GM21717 (cell line): Measurements from ENCODE around the gene TNS1.

Experiments
- ATAC-seq: cut with Tn5 transposase; IDR thresholded peaks from one replicate; pipeline ENCODE4 v1.9.1; 2021; ENCODE audit warnings: mild to moderate bottlenecking, moderate library complexity; ENCODE audit not compliant: unreplicated experiment

Gene TNS1

DNA sequence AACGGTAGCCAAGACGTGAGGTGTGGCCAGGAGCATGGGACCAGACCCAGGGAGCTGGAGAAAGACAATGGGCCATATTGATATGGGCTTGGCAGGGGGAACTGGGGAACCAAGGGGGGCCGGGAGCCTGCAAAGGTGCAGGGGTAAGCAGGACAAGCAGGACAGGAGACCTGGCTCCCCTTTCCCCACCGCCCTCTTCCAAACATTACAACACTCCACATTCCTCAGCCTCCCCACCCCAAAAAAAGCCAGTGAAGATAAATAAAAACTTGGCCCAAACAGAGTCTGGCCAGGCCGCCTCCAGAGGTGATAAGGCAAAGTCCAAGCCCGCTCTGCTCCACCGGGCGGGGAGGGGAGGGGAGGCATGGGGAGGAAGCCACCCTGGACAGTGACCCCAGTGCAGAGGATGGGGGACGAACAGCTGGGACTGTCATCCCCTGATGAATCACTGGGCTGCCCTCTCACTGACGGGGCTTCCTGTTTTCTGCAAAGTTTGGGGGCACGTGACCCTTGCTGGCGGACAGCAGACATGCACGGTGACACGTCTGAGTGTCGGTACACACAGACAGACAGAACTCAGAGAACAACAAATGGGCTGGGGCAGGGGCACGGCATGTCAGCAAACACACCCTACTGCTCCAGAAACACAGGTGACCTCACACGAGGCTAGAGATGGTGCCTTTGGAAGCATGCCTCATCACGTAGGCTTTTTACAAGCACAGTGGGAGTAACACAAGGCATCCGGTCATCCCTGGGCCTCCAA is 100.2 kb downstream of the TNS1 start:
- ATAC-seq, result no peak

DNA sequence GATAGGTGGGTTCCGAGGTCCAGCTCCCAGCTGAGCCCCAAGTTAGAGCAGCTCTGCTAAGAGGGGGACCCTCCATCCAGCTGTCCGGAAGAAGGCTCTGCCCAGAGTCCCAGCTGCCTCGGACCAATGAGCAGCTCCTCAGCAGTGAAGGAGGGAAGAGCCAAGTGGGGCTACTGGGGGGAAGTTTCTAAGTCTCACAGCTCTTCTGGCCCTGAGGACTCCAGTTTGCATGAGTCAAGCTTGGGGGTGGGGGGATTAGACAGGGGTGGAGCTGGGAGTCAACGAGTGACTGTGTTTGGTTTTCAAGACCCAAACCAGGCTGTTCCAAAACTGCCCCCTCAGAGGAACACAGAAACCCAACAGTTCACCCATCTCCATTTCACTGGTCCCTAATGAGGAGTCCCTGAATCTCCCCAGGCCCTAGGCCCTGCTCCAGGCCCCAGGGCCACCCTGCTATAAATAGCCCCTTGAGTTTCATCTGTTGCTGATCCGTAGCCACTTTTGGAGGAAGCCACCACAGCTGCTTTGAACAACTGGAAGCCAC is 100.9 kb downstream of the TNS1 start:
- ATAC-seq, result no peak

DNA sequence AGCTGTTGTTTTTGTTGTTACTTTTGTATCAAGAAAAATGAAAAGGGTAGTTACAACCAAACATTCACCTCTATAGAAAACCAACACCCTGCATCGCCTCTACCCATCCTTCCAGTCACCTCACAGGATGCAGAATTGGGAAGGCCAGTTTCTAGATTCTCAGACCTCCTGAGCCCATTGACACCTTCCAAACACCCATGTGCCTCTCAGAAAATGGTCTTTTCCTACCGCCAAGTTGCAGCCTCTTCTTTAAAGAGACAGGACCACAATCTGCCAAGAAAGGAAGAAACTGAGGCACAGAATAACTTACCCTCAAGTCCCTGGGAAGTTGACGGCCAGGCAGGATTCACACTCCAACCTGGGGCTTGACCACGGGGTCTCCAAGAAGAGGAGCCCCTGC is 101.4 kb downstream of the TNS1 start:
- ATAC-seq, result no peak

DNA sequence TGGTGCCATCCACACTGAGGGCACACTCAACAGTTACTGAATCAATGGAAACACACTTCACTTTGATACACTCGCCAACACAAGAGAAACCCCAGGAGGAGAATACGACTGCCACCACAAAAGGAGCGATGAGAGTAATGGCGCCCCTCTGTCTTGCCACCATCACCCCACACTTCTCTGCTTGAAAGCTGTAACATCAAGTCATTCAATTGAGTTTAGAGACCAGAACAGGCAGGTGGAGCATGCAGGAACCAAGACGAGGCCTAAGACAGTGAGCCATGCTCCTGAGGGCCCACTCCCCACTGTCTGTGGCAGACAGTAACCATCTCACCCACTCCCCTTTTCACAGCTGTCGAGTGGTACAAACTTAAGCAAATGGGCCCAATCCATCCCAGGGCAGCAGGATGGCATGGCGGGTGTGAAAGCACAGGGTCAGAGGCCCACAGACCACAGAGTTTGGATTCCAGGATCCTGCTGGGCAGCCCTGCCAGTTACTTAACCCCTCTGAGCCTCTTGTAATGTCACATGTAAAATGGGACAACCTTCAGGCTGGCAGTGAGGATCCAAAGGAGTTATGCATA is 101.9 kb downstream of the TNS1 start:
- ATAC-seq, result no peak

DNA sequence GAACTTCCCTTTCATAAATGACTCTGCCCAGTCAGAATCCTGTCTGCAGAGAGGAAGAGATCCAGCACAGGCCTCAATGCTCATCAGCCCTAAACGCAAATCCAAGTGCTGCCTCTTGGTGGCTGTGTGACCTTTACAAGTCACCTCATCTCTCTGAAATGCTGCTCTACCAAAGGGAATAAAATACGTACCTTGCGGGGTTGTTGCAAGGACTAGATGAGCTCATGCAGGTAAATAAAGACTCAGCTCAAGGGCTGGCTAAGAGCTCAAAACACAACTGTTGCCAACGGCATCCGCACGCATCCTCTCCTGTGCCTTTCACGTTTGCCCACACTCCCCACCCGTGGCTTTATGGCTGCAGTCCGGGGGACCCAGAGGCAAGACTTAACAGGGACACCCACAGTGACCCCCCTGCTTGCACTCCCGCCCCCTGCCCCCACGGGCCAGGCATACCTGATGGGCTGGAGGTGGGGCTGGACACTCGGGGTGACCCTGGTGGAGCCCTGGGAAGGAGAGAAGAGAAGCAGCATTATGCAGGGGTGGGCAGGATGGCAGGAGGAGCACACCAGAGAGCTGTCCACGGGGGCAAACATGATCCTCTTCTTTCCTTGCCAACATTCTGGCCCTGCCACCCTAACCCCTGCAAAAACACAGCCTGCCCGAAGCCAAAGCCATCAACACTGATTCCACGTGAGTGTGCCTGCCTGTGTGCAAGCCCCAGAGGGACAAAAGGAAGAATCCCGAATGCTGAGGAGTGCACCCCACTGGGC is 102.6 kb downstream of the TNS1 start:
- no peak for ATAC-seq

DNA sequence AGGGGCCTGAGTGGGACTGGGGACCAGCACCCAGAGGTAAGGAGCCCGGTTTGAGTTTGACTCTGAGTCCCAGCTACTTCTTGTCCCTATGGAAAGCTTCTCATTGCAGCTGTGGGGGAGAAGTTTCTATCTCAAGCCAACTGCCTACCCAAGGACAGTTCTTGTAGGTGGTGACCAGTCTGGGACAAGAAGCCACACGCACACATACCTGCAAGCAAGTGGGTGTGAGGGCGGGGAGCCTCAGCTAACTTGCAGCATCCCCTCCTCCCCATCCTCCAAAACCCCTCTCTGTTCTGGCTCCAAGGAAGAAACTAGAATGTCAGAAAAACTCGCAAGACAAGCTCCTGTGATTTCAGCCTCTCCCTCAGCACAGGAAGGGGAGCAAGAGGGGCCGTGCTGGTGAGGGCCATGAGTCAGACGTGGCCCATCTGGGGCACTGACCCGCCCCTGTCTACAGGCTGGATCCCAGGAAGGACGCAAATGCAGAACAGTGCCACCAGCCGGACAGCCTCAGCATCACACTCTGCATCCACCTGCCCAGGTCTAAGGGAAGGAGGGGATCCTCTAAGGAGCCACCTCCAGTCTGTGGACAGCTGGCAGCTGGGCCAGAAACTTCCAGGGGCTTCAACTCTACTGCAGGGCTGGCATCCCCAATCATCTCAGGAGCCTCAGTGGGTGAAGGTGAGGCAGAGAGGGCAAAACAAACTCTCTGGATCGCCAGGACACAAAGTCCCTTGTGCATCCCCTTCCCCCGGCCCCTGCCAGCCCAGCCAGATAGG is 103.4 kb downstream of the TNS1 start:
- ATAC-seq, result no peak

DNA sequence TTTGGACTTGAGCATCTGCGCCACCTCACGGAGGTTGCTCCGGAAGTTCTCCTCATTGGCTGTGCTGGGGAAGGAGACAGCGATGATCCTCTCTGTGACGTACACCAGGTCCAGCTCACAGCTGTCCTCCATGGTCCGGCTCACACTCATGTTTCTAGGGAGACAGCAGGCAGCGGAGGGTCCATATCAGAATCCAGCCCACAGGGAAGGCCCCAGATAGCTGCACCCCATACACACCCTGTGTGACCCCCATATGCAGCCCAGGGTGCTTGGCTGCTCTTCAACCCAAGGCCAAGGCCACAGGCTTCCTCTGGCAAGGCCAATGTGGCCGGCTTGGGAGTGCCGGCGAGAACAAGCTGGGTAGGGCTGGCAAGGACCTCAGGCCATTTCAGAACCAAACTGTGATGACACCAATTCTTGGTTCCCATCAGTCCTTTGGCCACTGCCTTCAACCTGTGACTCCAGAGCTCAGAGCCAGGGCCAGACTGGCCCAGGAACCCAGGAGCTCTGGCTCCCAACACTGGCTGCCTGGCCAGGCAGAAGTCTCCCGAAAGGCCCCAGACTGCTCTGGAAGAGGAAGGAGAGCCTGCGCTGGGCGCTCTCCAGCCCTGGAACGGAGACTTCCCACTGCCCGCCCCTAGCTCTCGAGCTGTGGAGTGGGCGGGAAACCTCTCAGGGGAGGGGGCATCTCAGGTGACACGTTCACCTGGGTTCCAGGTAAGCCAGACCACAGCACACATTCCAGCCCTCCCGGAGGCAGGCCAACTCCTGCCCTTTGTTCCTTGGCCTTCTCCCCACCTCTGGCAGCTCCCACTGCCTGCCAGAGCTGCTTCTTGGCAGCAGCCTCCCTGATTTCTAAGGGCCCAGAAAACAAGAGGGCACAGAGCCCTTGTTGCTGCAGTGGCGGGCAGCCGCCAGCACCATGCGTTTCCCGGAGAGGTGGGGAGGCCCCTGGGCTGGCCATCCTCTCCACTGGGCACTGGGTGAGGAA is 104.7 kb downstream of the TNS1 start:
- no peak for ATAC-seq

DNA sequence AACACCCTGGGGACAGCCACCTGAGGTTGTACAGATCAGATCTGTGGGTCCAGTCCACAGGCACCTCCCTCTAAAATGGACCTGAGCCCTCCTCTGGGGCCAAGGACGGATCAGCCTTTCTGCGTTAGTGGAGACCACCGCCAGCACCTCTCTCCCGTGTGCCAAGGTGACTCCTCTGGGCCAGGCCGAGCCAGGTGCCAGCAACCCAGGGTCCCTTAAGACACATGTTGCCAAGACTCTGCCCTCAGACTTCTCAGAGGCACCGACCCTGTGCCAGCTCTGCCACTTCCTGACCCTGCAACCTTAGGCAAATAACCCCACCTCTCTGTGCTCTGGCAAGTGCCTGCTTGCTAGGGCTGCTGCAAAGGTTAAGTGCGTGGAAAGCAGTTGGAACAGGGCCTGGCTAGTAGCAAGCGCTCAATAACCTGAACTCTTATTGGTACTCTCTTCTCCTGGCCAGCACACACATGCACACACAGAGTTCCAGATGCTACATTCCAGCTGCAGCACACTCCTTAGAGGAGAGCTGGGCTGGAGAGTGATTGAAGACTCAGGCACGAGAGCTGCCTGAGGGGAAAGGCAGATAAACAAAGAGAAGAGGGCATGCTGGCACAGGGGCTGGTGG is 105.6 kb downstream of the TNS1 start:
- ATAC-seq, result no peak

DNA sequence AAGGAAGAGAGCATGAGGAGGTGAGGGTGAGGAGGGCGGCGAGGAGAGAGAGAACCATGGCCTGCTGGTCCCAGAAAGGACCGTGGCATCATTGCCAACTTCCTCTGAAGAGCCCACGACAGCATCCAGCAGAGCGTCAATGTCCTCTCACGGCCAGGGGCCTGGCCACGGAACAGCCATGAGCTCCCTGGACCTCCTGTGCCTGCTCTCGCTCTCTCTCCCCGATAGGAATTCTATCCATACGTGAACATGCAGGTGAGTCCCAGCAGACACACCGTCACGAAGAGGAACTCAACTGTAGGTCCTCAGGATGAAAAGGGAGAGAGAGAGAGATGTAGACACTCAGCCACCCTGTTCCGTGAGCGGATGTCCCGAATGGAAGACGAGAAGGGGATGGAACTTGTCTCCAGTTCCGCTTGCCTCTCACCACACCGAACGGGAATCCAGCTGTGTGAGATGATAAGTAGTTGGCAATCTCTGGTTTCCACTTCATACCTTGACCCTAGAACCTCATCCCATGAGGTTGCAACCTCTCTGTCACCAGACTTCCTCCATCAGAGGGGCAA is 107.6 kb downstream of the TNS1 start:
- ATAC-seq, result no peak

DNA sequence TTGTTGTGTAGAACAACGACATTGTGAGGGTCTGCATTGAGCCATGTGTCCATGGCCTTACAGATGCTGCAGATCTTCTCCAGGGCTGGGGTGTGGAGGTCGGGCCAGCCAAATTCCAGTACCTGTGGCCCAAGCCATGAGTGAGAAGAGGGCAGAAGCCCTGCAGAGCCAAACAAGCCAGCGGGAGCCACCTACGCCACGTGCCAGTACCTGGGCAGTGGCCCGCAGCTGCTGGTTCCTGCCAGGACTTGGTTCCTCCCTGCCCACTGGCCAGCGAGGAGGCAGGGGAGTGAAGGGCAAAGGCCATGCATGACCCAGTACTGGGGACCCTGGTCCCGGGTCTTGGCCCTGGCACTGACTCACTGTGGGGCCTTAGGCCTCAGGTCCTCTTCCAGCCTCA is 109.4 kb downstream of the TNS1 start:
- ATAC-seq, result no peak

DNA sequence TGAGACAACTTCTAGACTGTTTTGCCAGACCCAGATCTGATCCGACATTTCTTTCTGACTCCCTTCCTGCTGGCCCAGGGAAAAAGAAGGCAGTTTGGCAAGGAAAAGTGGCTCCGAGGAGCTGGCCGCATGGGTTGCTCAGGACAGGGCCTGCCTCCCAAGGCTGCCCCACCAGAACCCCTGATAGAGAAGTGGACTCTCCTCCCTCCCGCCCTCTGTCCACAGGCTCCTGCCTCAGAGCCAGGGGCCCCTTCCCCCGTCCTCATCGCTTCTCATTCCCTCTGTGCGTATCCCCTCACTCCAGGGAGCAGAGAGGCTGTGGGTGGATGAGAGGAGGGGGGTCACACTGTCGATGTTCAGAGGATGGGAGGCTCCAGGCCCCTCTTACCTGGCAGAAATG is 110.2 kb downstream of the TNS1 start:
- ATAC-seq, result no peak

DNA sequence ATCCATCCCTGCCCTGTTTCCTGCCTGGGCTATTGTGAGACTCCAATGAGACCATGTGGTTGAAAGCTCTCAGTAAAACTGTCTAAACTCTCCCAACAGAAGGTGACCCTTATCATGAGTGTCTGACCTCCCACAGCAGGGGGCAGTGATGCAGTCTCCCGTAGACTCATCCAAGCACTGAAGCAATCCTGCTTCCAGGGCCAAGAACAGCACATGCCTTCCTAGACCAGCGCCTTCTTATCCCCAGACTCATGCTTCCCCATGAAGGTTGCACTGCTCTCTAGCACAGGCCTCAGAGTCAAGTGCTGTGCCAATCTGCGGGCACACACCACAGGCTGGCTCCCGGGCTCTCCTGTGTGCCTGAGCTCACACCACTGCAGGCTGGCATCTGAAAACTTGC is 112.3 kb downstream of the TNS1 start:
- ATAC-seq, result no peak

DNA sequence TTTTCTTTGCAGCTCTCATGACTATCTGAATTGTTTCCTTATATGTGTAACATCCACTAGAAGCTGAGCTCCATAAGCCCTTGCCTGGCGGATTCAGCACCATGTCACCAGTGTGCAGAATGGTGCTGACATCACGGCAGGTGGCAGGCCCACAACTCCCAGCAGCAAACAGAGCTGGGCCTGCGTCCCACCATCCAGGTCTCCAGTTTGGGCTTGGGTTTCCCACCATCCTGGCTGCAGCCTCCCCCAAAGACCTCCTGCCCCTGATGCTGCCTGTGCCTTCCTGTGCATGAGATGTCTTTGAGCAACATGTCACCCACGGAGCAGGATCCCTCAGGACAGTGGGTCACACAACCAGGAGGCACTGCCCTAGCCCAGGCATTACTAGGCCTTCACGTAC is 113.1 kb downstream of the TNS1 start:
- no peak for ATAC-seq

DNA sequence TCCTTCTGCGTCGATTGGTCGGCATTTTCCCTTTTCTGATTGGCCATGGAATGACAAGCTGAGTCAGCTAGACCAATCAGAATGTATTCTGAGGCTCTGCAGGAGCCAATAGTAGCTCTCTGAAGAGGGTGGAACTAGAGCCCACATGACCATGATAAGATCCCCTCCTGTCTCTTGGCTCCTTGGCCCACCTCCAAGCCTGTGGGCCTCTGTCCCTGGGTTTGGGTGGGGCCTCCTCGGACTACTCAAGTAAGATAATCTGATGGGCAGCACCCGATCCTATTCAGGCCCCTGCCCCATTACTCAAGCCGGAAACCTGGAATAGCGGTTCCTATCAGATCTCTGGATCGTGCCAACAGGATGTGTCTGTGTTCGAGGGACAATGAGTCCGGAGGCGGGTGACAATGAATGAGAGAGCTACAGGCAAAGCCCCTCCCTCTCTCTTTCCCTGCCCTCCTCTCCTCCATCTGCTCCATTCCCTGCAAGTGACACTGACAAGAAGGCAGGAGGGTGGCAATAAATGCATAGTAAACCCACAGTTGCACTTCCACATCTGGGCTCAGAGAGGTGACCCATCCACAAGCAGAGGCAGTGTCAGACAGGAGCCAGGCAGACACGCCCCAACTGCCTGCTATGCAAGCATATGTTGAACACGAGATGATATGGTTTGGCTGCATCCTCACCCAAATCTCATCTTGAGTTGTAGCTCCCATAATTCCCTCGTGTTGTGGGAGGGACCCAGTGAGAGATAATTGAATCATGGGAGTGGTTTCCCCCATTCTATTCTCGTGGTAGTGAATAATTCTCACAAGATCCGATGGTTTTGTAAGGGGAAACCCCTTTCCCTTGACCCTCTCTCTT is 114.7 kb downstream of the TNS1 start:
- no peak for ATAC-seq

DNA sequence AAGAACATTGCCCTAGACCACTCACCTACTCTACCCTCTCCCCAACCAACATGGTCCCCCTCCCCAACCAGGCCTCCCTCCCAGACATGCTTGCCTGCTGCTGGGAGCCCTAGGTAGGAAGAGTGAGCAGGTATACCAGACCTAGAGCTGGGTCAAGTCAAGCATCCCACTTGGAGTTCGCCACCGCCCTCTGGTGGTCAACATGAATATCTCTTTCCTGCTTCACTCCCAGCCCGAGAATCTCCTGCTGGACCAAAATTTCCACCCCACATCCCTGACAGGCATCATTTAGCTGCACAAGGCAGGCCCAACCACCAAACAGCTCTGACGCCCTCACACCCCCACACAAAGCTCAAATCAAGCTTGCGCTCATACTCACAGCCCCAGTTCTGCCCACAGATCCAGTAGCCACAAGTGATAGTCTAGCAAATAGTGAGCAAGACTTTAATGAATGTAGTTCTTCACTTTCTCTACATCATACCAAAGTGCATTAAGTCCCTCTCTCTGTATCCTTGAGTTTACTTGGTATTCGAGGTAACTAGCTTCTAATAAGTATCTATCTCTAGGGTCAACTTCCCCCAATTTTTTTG is 116.0 kb downstream of the TNS1 start:
- ATAC-seq, result no peak

DNA sequence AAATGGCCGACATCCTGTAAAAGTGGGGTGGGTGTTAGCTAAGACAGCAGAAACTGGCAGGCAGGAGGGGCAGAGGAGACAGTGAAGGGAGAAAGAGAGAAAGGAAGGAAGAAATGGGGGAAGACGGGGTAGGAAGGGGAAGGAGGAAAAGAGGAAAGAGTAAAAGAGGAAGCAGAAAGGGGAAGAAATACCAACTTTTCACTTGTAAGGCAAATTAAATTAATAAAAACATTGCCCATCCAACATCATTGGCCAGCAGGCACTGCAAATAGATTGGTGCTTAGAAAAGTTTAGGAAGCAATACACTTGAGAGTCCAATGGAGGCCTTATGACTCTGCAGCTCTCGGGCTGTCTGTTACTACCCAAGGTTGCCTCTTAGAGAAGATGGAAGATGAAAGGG is 116.7 kb downstream of the TNS1 start:
- no peak for ATAC-seq

DNA sequence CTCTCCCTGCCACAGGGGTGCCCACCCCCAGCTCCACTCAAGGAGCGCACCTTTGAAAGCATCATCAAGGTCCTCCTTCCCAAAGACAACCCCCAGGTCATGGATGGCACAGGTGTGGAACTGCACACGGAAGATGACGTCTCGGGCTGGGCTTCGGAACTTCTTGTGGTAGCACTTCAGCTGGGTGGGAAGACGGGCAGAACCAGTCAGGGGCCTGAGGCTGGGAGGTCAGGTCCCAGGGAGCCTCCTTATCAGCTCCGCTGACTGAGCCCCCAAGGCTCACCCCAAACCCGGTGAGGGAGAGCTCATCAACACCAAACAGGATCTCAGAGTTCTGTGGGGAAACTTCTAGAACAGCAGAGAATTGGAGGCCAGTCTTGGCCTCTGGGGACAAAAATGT is 117.8 kb downstream of the TNS1 start:
- ATAC-seq, result no peak

DNA sequence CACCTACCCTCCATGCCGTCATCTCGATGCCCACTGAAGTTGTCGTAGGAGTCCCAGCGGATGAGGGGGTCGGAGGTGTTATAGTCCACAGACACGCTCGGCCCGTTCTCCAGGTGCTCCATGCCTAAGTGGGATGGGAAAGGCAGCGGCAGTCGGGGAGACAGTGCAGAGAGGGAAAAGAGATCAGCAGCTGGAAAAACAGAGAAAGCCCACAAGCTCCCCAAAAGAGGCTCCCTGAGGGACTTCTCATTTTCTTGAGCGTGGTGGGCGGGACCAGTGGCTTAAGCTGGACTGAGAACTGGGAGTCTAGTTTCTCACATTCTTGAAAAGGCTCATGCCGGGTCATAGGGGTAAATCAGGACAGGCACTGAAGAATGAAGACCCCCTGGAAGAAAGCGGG is 121.9 kb downstream of the TNS1 start:
- no peak for ATAC-seq
